GM23338 (cell line): ENCODE data around the gene MTHFSD. TPM values are rescaled to one million over a fixed set of nuclear protein-coding genes. Genes with fewer than 3 reads are reported as not detected.

ENCODE experiments used
- ATAC-seq: fragments of 200-7000 bp; cut with Tn5 transposase; 3 replicates; pipeline ENCODE4 v1.9.1; 2020
- DNase-seq: peaks from one replicate; pipeline ENCODE4 v3.0.0-alpha.2; 2015; ENCODE audit warnings: low spot score
- H2AFZ ChIP-seq: fragments of 200-600 bp; sonication (generic); 2 replicates; pipeline ENCODE4 v1.8.0; 2016; ENCODE audit warnings: antibody characterized with exemption, mild to moderate bottlenecking, moderate library complexity
- H3F3A ChIP-seq: fragments of 200-600 bp; sonication (generic); replicated peaks from 2 replicates; pipeline ENCODE4 v1.8.0; 2017; ENCODE audit warnings: antibody characterized with exemption, mixed run types, low read depth
- H3K27ac ChIP-seq: fragments of 200-600 bp; sonication (generic); 2 replicates; pipeline ENCODE4 v1.6.1; 2016; ENCODE audit warnings: low read depth
- H3K27me3 ChIP-seq: fragments of 200-600 bp; sonication (generic); 2 replicates; pipeline ENCODE4 v1.8.0; 2016; ENCODE audit warnings: mild to moderate bottlenecking, mixed run types, moderate library complexity; ENCODE audit not compliant: insufficient read depth
- H3K36me3 ChIP-seq: fragments of 200-600 bp; sonication (generic); 2 replicates; pipeline ENCODE4 v1.8.0; 2016; ENCODE audit warnings: mild to moderate bottlenecking; ENCODE audit not compliant: insufficient read depth
- H3K4me1 ChIP-seq: fragments of 200-600 bp; sonication (generic); 2 replicates; pipeline ENCODE4 v1.8.0; 2016; ENCODE audit warnings: mild to moderate bottlenecking, moderate library complexity; ENCODE audit not compliant: insufficient read depth
- H3K4me2 ChIP-seq: fragments of 200-600 bp; sonication (generic); 2 replicates; pipeline ENCODE4 v1.7.1; 2017; ENCODE audit warnings: mixed run types
- H3K4me3 ChIP-seq: fragments of 200-600 bp; sonication (generic); 2 replicates; pipeline ENCODE4 v1.6.1; 2016; ENCODE audit warnings: mixed run types
- H3K79me2 ChIP-seq: fragments of 200-600 bp; sonication (generic); replicated peaks from 2 replicates; pipeline ENCODE4 v1.8.0; 2017; ENCODE audit warnings: mild to moderate bottlenecking; ENCODE audit not compliant: insufficient read depth
- H3K9me2 ChIP-seq: fragments of 200-600 bp; sonication (generic); 2 replicates; pipeline ENCODE4 v1.8.0; 2017; ENCODE audit not compliant: insufficient read depth
- H4K20me1 ChIP-seq: fragments of 200-600 bp; sonication (generic); replicated peaks from 2 replicates; pipeline ENCODE4 v1.8.0; 2017; ENCODE audit warnings: mild to moderate bottlenecking; ENCODE audit not compliant: insufficient read depth
- H3K27ac Mint-ChIP-seq: 2 replicates; pipeline ENCODE4 v1.8.0; 2020; ENCODE audit warnings: inconsistent platforms, mild to moderate bottlenecking, moderate library complexity, mixed read lengths
- H3K27me3 Mint-ChIP-seq: 3 replicates; pipeline ENCODE4 v1.8.0; 2022; ENCODE audit warnings: low read depth, mild to moderate bottlenecking, moderate library complexity, mixed read lengths, inconsistent platforms; ENCODE audit not compliant: insufficient read depth, poor library complexity
- H3K36me3 Mint-ChIP-seq: 3 replicates; pipeline ENCODE4 v1.8.0; 2021; ENCODE audit warnings: low read depth, mild to moderate bottlenecking, inconsistent platforms, moderate library complexity, mixed read lengths
- H3K4me1 Mint-ChIP-seq: 3 replicates; pipeline ENCODE4 v1.8.0; 2020; ENCODE audit warnings: mild to moderate bottlenecking, inconsistent platforms, mixed read lengths
- H3K4me3 Mint-ChIP-seq: 3 replicates; pipeline ENCODE4 v1.8.0; 2021; ENCODE audit warnings: moderate library complexity, mild to moderate bottlenecking, inconsistent platforms, mixed read lengths
- H3K9me3 Mint-ChIP-seq: 3 replicates; pipeline ENCODE4 v1.8.0; 2020; ENCODE audit warnings: moderate library complexity, mild to moderate bottlenecking, inconsistent platforms, mixed read lengths
- CREB1 ChIP-seq: fragments of 250-450 bp; sonication (Bioruptor Pico); IDR thresholded peaks from 2 replicates; pipeline ENCODE4 v1.5.0; 2020; ENCODE audit warnings: low read depth, mild to moderate bottlenecking, moderate library complexity
- EZH2 ChIP-seq: fragments of 200-600 bp; sonication (generic); IDR thresholded peaks from one replicate; pipeline ENCODE4 v1.8.0; 2017; ENCODE audit warnings: antibody characterized with exemption, mild to moderate bottlenecking, low read depth; ENCODE audit not compliant: unreplicated experiment
- EZH2phosphoT487 ChIP-seq: fragments of 200-600 bp; sonication (generic); IDR thresholded peaks from one replicate; pipeline ENCODE4 v1.8.1; 2018; ENCODE audit warnings: antibody characterized with exemption; ENCODE audit not compliant: unreplicated experiment
- JUNB ChIP-seq: IDR thresholded peaks from one replicate; pipeline ENCODE4 v1.6.1; 2016; ENCODE audit warnings: antibody characterized with exemption; ENCODE audit not compliant: unreplicated experiment
- NANOG ChIP-seq: IDR thresholded peaks from 2 replicates; pipeline ENCODE4 v1.6.1; 2016; ENCODE audit warnings: antibody characterized with exemption, borderline replicate concordance
- POLR2AphosphoS5 ChIP-seq: IDR thresholded peaks from 2 replicates; pipeline ENCODE4 v1.6.1; 2016; ENCODE audit warnings: antibody characterized with exemption, low read depth
- STAT1 ChIP-seq: IDR thresholded peaks from one replicate; pipeline ENCODE4 v1.6.1; 2016; ENCODE audit warnings: antibody characterized with exemption; ENCODE audit not compliant: unreplicated experiment
- ZNF114 ChIP-seq: fragments of 250-450 bp; sonication (Bioruptor Pico); IDR thresholded peaks from 2 replicates; pipeline ENCODE4 v1.5.0; 2020; ENCODE audit warnings: mild to moderate bottlenecking, moderate library complexity
- polyA plus RNA-seq: library from polyadenylated mRNA; unstranded; fragments of >200 nt; fragmentation: Nextera tagmentation; extraction: Ambion mirVana; gene quantifications from 2 replicates; pipeline ENCODE4 v1.2.1, GENCODE V29; 2016
- total RNA-seq: library from RNA; depleted of rRNA; stranded (reverse); fragments of >200 nt; shearing (Covaris generic); gene quantifications from 2 replicates; pipeline ENCODE4 v1.2.3, GENCODE V29; 2014
- TF ChIP-seq, protein P1 (sequence below), 2 experiments: fragments of 200-600 bp in 1 of 2; sonication (generic) in 1 of 2; conservative IDR thresholded peaks; 2 replicates each; pipeline versions ENCODE4 v1.5.1 to v1.6.1; 2016 to 2017; ENCODE audit warnings: antibody characterized with exemption in 2 of 2, low read depth in 2 of 2, mild to moderate bottlenecking in 2 of 2, moderate library complexity in 1 of 2
- TF ChIP-seq, protein P2 (sequence below): IDR thresholded peaks from 2 replicates; pipeline ENCODE4 v1.6.1; 2016; ENCODE audit warnings: antibody characterized with exemption

Gene MTHFSD
- total and polyA plus RNA-seq, 2 experiments from 2014 or later = 7.2 to 8.1 TPM

DNA sequence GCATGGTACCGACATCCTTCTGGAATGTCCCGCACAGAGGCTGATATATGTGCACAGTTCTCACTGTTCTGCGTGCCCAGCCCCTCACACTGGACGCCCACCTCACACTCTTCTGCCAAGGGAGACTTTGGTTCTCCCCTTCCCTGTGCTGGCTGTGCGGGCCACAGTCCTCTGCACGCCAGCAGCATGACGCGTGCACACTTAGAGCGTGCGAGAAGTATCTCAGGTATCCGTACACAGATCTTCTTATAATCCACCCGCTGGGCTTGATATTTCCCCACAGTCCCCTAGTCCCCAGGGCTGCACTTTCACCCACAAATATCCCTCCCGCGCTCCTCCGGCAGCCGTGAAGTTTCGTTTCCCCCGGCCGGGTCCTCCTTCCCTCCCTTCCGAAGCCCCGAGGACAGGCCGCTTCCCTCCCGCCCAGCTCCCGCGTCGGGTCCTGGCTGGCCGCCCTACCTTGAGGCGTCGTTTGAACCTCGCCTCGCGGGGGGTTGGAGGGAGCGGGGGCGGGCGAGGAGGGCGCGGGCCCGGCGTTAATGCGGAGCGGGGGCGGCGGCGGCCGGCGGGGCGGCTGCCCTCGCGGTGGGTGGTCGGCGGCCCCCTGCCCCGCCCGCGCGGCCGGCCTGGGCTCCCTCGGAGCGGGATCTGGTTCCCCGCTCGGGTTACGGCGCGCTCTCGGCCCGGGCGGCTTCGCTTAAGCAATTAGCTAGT, 49.7 kb downstream of the MTHFSD start:
- peak; percentile 67 for DNase-seq
- H3K36me3 ChIP-seq = no peaks in the 10 kb centered on the region
- ATAC-seq = no peak; the same call in 2 of the 3 replicates
- Mint-ChIP-seq H3K9me3 (peaks cover 11% of the 10 kb centered on the region; the same call in 2 of the 3 replicates), H3K4me1 (peaks cover 43% of the 10 kb centered on the region), H3K27me3 (peaks cover 97% of the 10 kb centered on the region), H3K4me3 (peak overlapping the region; percentile 51), H3K36me3 (no peaks in the 10 kb centered on the region; the same call in 2 of the 3 replicates), H3K27ac (no peak overlapping the region)
- H3K27me3 ChIP-seq = peaks cover 100% of the 10 kb centered on the region
- H3K79me2 ChIP-seq = no peaks in the 10 kb centered on the region
- no peak overlapping the region for H2AFZ ChIP-seq
- TF ChIP-seq EZH2phosphoT487 (peak; percentile 90), EZH2 (peak; percentile 85), STAT1 (no peak)
- H3K9me2 ChIP-seq = no peaks in the 10 kb centered on the region
- H3K4me3 ChIP-seq = peak overlapping the region; percentile 41; the same call in 1 of the 2 replicates
- H3K4me1 ChIP-seq = peaks cover 38% of the 10 kb centered on the region
- H3K4me2 ChIP-seq = peak overlapping the region; percentile 67
- no peak overlapping the region for H3K27ac ChIP-seq
- peaks cover 39% of the 10 kb centered on the region for H4K20me1 ChIP-seq
- peaks cover 27% of the 10 kb centered on the region; the same call in 1 of the 2 replicates for H3F3A ChIP-seq

DNA sequence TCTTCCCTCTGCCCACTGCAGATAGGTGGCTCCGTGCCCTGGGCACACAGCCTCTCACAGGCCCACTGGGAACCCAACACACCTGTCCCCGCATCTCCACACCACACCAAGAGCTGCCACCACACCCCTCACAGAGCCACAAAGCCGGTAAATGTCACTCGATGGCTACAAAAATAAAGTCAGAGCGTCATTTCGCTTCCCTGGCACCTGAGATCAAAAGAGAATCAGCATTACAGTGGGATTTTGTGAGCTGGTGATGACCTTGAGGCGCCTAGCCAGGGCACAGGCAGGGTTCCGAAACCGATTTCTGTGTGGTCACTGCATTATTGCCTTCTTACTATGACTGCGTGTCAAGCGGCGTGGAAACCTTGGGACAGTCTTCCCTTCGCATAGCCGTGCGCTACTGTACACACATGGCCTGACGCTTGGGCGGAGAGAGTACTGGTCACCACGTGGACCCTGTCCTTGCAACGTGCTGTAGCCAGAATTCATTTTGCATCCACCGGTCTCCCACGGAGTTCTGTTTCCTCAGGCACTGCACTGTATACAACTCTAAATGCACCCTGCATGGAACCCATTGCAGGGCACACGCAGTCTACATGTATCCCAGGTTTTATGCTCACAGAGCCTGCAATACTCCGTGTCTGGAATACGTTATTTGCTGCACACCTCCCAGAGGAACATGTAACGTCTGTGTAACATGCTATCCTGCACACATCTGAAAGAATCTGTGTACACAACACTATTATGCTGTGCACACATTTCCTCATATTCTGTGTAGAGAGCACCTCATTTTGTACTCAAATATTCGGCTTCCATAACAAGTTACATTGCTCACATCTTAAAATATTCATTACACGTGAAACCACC, 50.5 kb downstream of the MTHFSD start:
- no peak overlapping the region for H2AFZ ChIP-seq
- H3K27ac ChIP-seq = no peak overlapping the region
- ATAC-seq (no peak), DNase-seq (no peak)
- H3F3A ChIP-seq = peaks cover 29% of the 10 kb centered on the region; the same call in 1 of the 2 replicates
- Mint-ChIP-seq H3K4me3 (peak overlapping the region; percentile 51; the same call in 1 of the 3 replicates), H3K27ac (no peak overlapping the region), H3K27me3 (peaks cover 99% of the 10 kb centered on the region), H3K4me1 (peaks cover 43% of the 10 kb centered on the region), H3K9me3 (peaks cover 11% of the 10 kb centered on the region; the same call in 2 of the 3 replicates), H3K36me3 (no peaks in the 10 kb centered on the region; the same call in 2 of the 3 replicates)
- no peaks in the 10 kb centered on the region for H3K36me3 ChIP-seq
- H3K4me2 ChIP-seq = 0 out of 2 replicates have a peak overlapping the region, but pooled peaks have one; percentile 67
- H3K4me1 ChIP-seq = peaks cover 46% of the 10 kb centered on the region
- H3K4me3 ChIP-seq = no peak overlapping the region
- H3K27me3 ChIP-seq = peaks cover 100% of the 10 kb centered on the region
- H3K79me2 ChIP-seq = no peaks in the 10 kb centered on the region
- H3K9me2 ChIP-seq = no peaks in the 10 kb centered on the region
- peaks cover 40% of the 10 kb centered on the region for H4K20me1 ChIP-seq
- TF ChIP-seq CREB1 (CRISPR knock-in tag) = no peak
- TF ChIP-seq, protein P1, sequence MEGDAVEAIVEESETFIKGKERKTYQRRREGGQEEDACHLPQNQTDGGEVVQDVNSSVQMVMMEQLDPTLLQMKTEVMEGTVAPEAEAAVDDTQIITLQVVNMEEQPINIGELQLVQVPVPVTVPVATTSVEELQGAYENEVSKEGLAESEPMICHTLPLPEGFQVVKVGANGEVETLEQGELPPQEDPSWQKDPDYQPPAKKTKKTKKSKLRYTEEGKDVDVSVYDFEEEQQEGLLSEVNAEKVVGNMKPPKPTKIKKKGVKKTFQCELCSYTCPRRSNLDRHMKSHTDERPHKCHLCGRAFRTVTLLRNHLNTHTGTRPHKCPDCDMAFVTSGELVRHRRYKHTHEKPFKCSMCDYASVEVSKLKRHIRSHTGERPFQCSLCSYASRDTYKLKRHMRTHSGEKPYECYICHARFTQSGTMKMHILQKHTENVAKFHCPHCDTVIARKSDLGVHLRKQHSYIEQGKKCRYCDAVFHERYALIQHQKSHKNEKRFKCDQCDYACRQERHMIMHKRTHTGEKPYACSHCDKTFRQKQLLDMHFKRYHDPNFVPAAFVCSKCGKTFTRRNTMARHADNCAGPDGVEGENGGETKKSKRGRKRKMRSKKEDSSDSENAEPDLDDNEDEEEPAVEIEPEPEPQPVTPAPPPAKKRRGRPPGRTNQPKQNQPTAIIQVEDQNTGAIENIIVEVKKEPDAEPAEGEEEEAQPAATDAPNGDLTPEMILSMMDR (conservative IDR thresholded peaks at IDR 0.05; ENCODE audit: low read depth in 2 of 2) = no peak
- no peak for TF ChIP-seq JUNB
- TF ChIP-seq EZH2phosphoT487 = peak; percentile 2
- TF ChIP-seq NANOG = no peak
- TF ChIP-seq EZH2 = peak; percentile 95
- TF ChIP-seq STAT1 = no peak
- TF ChIP-seq, protein P2, sequence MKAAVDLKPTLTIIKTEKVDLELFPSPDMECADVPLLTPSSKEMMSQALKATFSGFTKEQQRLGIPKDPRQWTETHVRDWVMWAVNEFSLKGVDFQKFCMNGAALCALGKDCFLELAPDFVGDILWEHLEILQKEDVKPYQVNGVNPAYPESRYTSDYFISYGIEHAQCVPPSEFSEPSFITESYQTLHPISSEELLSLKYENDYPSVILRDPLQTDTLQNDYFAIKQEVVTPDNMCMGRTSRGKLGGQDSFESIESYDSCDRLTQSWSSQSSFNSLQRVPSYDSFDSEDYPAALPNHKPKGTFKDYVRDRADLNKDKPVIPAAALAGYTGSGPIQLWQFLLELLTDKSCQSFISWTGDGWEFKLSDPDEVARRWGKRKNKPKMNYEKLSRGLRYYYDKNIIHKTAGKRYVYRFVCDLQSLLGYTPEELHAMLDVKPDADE = no peak
- TF ChIP-seq ZNF114 (CRISPR knock-in tag) = no peak
- no peak for TF ChIP-seq POLR2AphosphoS5
